Keratinocyte (primary cell): Measurements from ENCODE around the gene RCBTB2. TPM values are rescaled to one million over a fixed set of nuclear protein-coding genes. Genes with fewer than 3 reads are reported as not detected.

Experiments
- DNase-seq: peaks from one replicate; pipeline ENCODE4 v3.0.0-alpha.2; 2011; ENCODE audit warnings: low read depth, missing footprints, low spot score
- FAIRE-seq: peaks from 2 replicates; lab custom pipeline; 2011; peaks lifted over from hg19 to GRCh38; lab: Jason Lieb, UNC
- H2AFZ ChIP-seq: 2 replicates; pipeline ENCODE4 v1.6.0; 2012; ENCODE audit warnings: low read length, control low read depth, inconsistent platforms; ENCODE audit not compliant: control insufficient read depth
- H3K27ac ChIP-seq: 2 replicates; pipeline ENCODE4 v1.5.1; 2011; ENCODE audit warnings: low read length; ENCODE audit not compliant: control insufficient read depth, insufficient read depth
- H3K27me3 ChIP-seq: 3 replicates; pipeline ENCODE4 v1.6.0; 2011; ENCODE audit warnings: low read length; ENCODE audit not compliant: control insufficient read depth, insufficient read depth; ENCODE audit errors: extremely low read depth
- H3K36me3 ChIP-seq, 2 experiments: 2 replicates in 1 of 2; 3 replicates in 1 of 2; pipeline ENCODE4 v1.5.1; 2011; ENCODE audit warnings: low read length in 2 of 2, mild to moderate bottlenecking in 1 of 2; ENCODE audit not compliant: control insufficient read depth in 2 of 2, insufficient read depth in 2 of 2; ENCODE audit errors: extremely low read depth in 1 of 2
- H3K4me1 ChIP-seq: 3 replicates; pipeline ENCODE4 v1.5.1; 2011; ENCODE audit warnings: low read length; ENCODE audit not compliant: control insufficient read depth, insufficient read depth; ENCODE audit errors: extremely low read depth
- H3K4me2 ChIP-seq: 3 replicates; pipeline ENCODE4 v1.6.0; 2011; ENCODE audit warnings: low read depth, low read length; ENCODE audit not compliant: control insufficient read depth, insufficient read depth; ENCODE audit errors: extremely low read depth
- H3K4me3 ChIP-seq, 3 experiments: fragments of 200-600 bp in 1 of 3; sonication (generic) in 1 of 3; 2 replicates in 2 of 3; 3 replicates in 1 of 3; pipeline ENCODE4 v1.5.1; 2011 to 2016; ENCODE audit warnings: low read length in 3 of 3, mild to moderate bottlenecking in 3 of 3, control low read depth in 2 of 3, inconsistent platforms in 1 of 3, low read depth in 1 of 3, mixed read lengths in 1 of 3, mixed run types in 1 of 3, moderate library complexity in 1 of 3; ENCODE audit not compliant: control insufficient read depth in 2 of 3, insufficient read depth in 2 of 3; ENCODE audit errors: extremely low read depth in 1 of 3
- H3K79me2 ChIP-seq: 2 replicates; pipeline ENCODE4 v1.6.0; 2012; ENCODE audit warnings: low read length; ENCODE audit not compliant: control insufficient read depth, insufficient read depth
- H3K9ac ChIP-seq: 3 replicates; pipeline ENCODE4 v1.6.0; 2011; ENCODE audit warnings: low read length; ENCODE audit not compliant: control insufficient read depth, insufficient read depth; ENCODE audit errors: extremely low read depth
- H3K9me1 ChIP-seq: 3 replicates; pipeline ENCODE4 v1.6.0; 2011; ENCODE audit warnings: low read length; ENCODE audit not compliant: control insufficient read depth, insufficient read depth; ENCODE audit errors: extremely low read depth
- H3K9me3 ChIP-seq: 2 replicates; pipeline ENCODE4 v1.5.1; 2012; ENCODE audit warnings: low read depth, low read length; ENCODE audit not compliant: control insufficient read depth
- H4K20me1 ChIP-seq: 3 replicates; pipeline ENCODE4 v1.6.0; 2011; ENCODE audit warnings: low read length; ENCODE audit not compliant: control insufficient read depth, insufficient read depth; ENCODE audit errors: extremely low read depth
- EZH2 ChIP-seq: IDR thresholded peaks from one replicate; pipeline ENCODE4 v1.6.1; 2012; ENCODE audit warnings: inconsistent platforms, mild to moderate bottlenecking, low read length, moderate library complexity
- dilution Hi-C: fragments of 300-500 bp; cut with MboI; formaldehyde crosslinking; loops from one replicate; pipeline ENCODE4 v1.7.0; 2020; ENCODE audit warnings: low sequenced_read_pairs; ENCODE audit not compliant: extremely low pct_ligation_motif_present
- polyA plus RNA-seq, 5 experiments: library from polyadenylated mRNA; depleted of rRNA in 3 of 5; stranded (reverse) in 3 of 5; stranded (forward) in 1 of 5; unstranded in 1 of 5; fragments of >200 nt; gene quantifications; 1 replicate in 1 of 5; 2 replicates in 3 of 5; 3 replicates in 1 of 5; pipeline versions ENCODE4 v1.2.1 to v1.2.3, GENCODE V29; 2011 to 2012; ENCODE audit warnings: missing spikeins in 2 of 5, low read depth in 1 of 5, low replicate concordance in 1 of 5
- TF ChIP-seq, protein P1 (sequence below), 3 experiments: IDR thresholded peaks in 1 of 3; conservative IDR thresholded peaks in 1 of 3; optimal IDR thresholded peaks in 1 of 3; 2 replicates in 2 of 3; 3 replicates in 1 of 3; pipeline versions ENCODE3 to v1.5.1; 2011; ENCODE audit warnings: low read length in 3 of 3, mild to moderate bottlenecking in 3 of 3, moderate library complexity in 2 of 3, control low read depth in 1 of 3, inconsistent platforms in 1 of 3; ENCODE audit not compliant: insufficient read depth in 2 of 3; ENCODE audit errors: extremely low read depth in 1 of 3

Gene RCBTB2
- polyA plus RNA-seq, 1 donor (not counting 4 experiments of a cell fraction or from before 2014, with no cell fraction given) = 5.5 TPM

GRCh38 chr13:48487968-48488367 is 44.9 kb downstream of the RCBTB2 start:
- Histone ChIP-seq H3K4me3 (no peak overlapping the region), H3K27me3 (no peaks in the 10 kb centered on the region), H3K79me2 (no peaks in the 10 kb centered on the region), H3K36me3 (no peaks in the 10 kb centered on the region), H3K9me3 (no peaks in the 10 kb centered on the region), H3K9me1 (no peaks in the 10 kb centered on the region), H3K27ac (no peak overlapping the region), H2AFZ (no peak overlapping the region), H3K4me1 (peaks cover 3% of the 10 kb centered on the region), H4K20me1 (no peaks in the 10 kb centered on the region), H3K9ac (no peak overlapping the region), H3K4me2 (no peak overlapping the region)
- FAIRE-seq (no peak), DNase-seq (no peak)
- TF ChIP-seq, protein P1, sequence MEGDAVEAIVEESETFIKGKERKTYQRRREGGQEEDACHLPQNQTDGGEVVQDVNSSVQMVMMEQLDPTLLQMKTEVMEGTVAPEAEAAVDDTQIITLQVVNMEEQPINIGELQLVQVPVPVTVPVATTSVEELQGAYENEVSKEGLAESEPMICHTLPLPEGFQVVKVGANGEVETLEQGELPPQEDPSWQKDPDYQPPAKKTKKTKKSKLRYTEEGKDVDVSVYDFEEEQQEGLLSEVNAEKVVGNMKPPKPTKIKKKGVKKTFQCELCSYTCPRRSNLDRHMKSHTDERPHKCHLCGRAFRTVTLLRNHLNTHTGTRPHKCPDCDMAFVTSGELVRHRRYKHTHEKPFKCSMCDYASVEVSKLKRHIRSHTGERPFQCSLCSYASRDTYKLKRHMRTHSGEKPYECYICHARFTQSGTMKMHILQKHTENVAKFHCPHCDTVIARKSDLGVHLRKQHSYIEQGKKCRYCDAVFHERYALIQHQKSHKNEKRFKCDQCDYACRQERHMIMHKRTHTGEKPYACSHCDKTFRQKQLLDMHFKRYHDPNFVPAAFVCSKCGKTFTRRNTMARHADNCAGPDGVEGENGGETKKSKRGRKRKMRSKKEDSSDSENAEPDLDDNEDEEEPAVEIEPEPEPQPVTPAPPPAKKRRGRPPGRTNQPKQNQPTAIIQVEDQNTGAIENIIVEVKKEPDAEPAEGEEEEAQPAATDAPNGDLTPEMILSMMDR (optimal IDR thresholded peaks at IDR 0.05 in 1 of 3, IDR thresholded peaks at IDR 0.05 in 1 of 3, conservative IDR thresholded peaks at IDR 0.05 in 1 of 3; ENCODE audit: extremely low read depth in 1 of 3, insufficient read depth in 2 of 3, low read length in 3 of 3) = no peak
- TF ChIP-seq EZH2 = no peak
- dilution Hi-C loops = no loop called here

DNA sequence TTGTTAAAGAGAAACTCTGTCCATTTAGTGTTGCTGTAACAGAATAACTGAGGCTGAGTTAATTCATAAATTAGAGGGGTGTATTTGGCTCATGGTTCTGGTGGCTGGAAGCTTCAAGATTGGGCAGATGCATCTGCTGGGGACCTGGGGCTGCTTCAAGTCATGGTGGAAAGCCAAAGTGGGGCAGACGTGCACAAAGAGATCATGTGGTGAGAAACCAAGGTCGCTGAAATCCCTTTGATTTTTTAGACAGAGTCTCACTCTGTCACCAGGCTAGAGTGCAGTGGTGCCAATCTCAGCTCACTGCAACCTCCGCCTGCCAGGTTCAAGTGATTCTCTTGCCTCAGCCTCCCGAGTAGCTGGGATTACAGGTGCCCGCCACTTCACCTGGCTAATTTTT is 46.0 kb downstream of the RCBTB2 start:
- FAIRE-seq (no peak), DNase-seq (no peak)
- dilution Hi-C loops = no loop called here
- Histone ChIP-seq H2AFZ (no peak overlapping the region), H4K20me1 (no peaks in the 10 kb centered on the region), H3K4me3 (no peak overlapping the region), H3K4me2 (no peak overlapping the region), H3K4me1 (peaks cover 3% of the 10 kb centered on the region), H3K9ac (no peak overlapping the region), H3K9me1 (no peaks in the 10 kb centered on the region), H3K27me3 (no peaks in the 10 kb centered on the region), H3K9me3 (no peaks in the 10 kb centered on the region), H3K36me3 (no peaks in the 10 kb centered on the region), H3K79me2 (no peaks in the 10 kb centered on the region), H3K27ac (no peak overlapping the region)
- TF ChIP-seq, protein P1 (optimal IDR thresholded peaks at IDR 0.05 in 1 of 3, IDR thresholded peaks at IDR 0.05 in 1 of 3, conservative IDR thresholded peaks at IDR 0.05 in 1 of 3; ENCODE audit: extremely low read depth in 1 of 3, insufficient read depth in 2 of 3, low read length in 3 of 3) = no peak
- no peak for TF ChIP-seq EZH2
